Body of pancreas (tissue), 4 donors: Measurements from ENCODE around the gene CDKAL1.

ENCODE experiments used
- POLR2A ChIP-seq, 3 donors: fragments of 450-650 bp; IDR thresholded peaks; one replicate each; pipeline ENCODE4 v1.6.1; 2016; ENCODE audit warnings: antibody characterized with exemption in 3 of 3, mild to moderate bottlenecking in 2 of 3
- TF ChIP-seq, protein P1 (sequence below), 7 experiments: fragments of 450-650 bp in 4 of 7; fragments of 200-600 bp in 3 of 7; sonication (generic) in 3 of 7; IDR thresholded peaks; one replicate each; pipeline ENCODE4 v1.5.1; 2016 to 2019; ENCODE audit warnings: antibody characterized with exemption in 7 of 7

- TF ChIP-seq, protein P1, sequence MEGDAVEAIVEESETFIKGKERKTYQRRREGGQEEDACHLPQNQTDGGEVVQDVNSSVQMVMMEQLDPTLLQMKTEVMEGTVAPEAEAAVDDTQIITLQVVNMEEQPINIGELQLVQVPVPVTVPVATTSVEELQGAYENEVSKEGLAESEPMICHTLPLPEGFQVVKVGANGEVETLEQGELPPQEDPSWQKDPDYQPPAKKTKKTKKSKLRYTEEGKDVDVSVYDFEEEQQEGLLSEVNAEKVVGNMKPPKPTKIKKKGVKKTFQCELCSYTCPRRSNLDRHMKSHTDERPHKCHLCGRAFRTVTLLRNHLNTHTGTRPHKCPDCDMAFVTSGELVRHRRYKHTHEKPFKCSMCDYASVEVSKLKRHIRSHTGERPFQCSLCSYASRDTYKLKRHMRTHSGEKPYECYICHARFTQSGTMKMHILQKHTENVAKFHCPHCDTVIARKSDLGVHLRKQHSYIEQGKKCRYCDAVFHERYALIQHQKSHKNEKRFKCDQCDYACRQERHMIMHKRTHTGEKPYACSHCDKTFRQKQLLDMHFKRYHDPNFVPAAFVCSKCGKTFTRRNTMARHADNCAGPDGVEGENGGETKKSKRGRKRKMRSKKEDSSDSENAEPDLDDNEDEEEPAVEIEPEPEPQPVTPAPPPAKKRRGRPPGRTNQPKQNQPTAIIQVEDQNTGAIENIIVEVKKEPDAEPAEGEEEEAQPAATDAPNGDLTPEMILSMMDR (IDR thresholded peaks at IDR 0.05): no peak
- TF ChIP-seq POLR2A (IDR thresholded peaks at IDR 0.05): no peak
Observed at GRCh38 chr6:20985821-20986220, 451.6 kb downstream of the CDKAL1 start.
